CD4-positive, CD25-positive, alpha-beta regulatory T cell (primary cell): ENCODE data around the gene CBX6. TPM values are rescaled to one million over a fixed set of nuclear protein-coding genes. Genes with fewer than 3 reads are reported as not detected.

Source experiments
- ATAC-seq, 2 donors: fragments of 150-1000 bp; cut with Tn5 transposase; one replicate each; pipeline ENCODE4 v1.10.0; 2021; ENCODE audit warnings: low read depth in 2 of 2, moderate number of reproducible peaks in 2 of 2, moderate library complexity in 1 of 2
- DNase-seq, 3 donors: peaks; one replicate each; pipeline versions ENCODE4 v3.0.0 to v3.0.0-alpha.2; 2012 to 2022; ENCODE audit warnings: mixed read lengths in 1 of 3
- H3K27ac ChIP-seq: one replicate; pipeline ENCODE4 v1.7.0; 2013; ENCODE audit warnings: mild to moderate bottlenecking, low read length; ENCODE audit not compliant: insufficient read depth, poor library complexity, severe bottlenecking
- H3K27me3 ChIP-seq: one replicate; pipeline ENCODE4 v1.7.0; 2013; ENCODE audit warnings: low read length; ENCODE audit not compliant: control insufficient read depth, insufficient read depth
- H3K36me3 ChIP-seq: one replicate; pipeline ENCODE4 v1.7.0; 2013; ENCODE audit warnings: mild to moderate bottlenecking, low read length, moderate library complexity; ENCODE audit not compliant: control insufficient read depth, insufficient read depth
- H3K4me1 ChIP-seq: 2 replicates; pipeline ENCODE4 v1.7.0; 2013; ENCODE audit warnings: mild to moderate bottlenecking, low read length; ENCODE audit not compliant: insufficient read depth, control insufficient read depth, poor library complexity, severe bottlenecking
- H3K4me3 ChIP-seq: one replicate; pipeline ENCODE4 v1.7.0; 2013; ENCODE audit warnings: low read depth, mild to moderate bottlenecking, low read length, moderate library complexity
- H3K9me3 ChIP-seq, 2 experiments: 1 replicate in 1 of 2; 2 replicates in 1 of 2; pipeline ENCODE4 v1.7.0; 2013; ENCODE audit warnings: low read length in 2 of 2, mild to moderate bottlenecking in 1 of 2, moderate library complexity in 1 of 2; ENCODE audit not compliant: control insufficient read depth in 2 of 2
- H3K27ac Mint-ChIP-seq, 3 donors: one replicate each; pipeline ENCODE4 v1.8.0; 2020 to 2022; ENCODE audit warnings: mild to moderate bottlenecking in 3 of 3, mixed read lengths in 3 of 3, moderate library complexity in 2 of 3
- H3K27me3 Mint-ChIP-seq: one replicate; pipeline ENCODE4 v1.8.0; 2022; ENCODE audit warnings: mild to moderate bottlenecking, mixed read lengths
- H3K36me3 Mint-ChIP-seq: one replicate; pipeline ENCODE4 v1.8.0; 2020; ENCODE audit warnings: mixed read lengths
- H3K4me1 Mint-ChIP-seq, 4 donors: one replicate each; pipeline ENCODE4 v1.8.0; 2020 to 2022; ENCODE audit warnings: mixed read lengths in 4 of 4, mild to moderate bottlenecking in 1 of 4
- H3K4me3 Mint-ChIP-seq, 4 donors: one replicate each; pipeline ENCODE4 v1.8.0; 2020 to 2022; ENCODE audit warnings: mild to moderate bottlenecking in 4 of 4, mixed read lengths in 4 of 4, moderate library complexity in 3 of 4
- H3K9me3 Mint-ChIP-seq, 7 donors: one replicate each; pipeline ENCODE4 v1.8.0; 2020 to 2022; ENCODE audit warnings: mixed read lengths in 7 of 7, mild to moderate bottlenecking in 3 of 7, moderate library complexity in 2 of 7
- polyA plus RNA-seq, 4 donors: library from polyadenylated mRNA; unstranded; fragments of 300-500 nt; fragmentation: Illumina TruSeq; gene quantifications; one replicate each; pipeline ENCODE4 v1.2.3, GENCODE V29; 2021
- total RNA-seq: library from RNA; stranded (reverse); gene quantifications from one replicate; pipeline ENCODE4 v1.2.3, GENCODE V29; 2022

CBX6 gene
- total and polyA plus RNA-seq, 5 donors from 2014 or later: 4.1 to 47.2 (median 5.7) TPM

- Mint-ChIP-seq H3K4me3 (no peak overlapping the region), H3K27me3 (peaks cover 43% of the 10 kb centered on the region)
- no peaks in the 10 kb centered on the region for H3K36me3 ChIP-seq
Measured at GRCh38 chr22:38846412-38846811, 25.6 kb downstream of the CBX6 start.

GRCh38 chr22:38845004-38845740 lies 26.8 kb downstream of the CBX6 start:
- peaks cover 0 to 4% (median 0%) of the 10 kb centered on the region in 7 donors for H3K9me3 Mint-ChIP-seq
- Histone ChIP-seq H3K36me3 (no peaks in the 10 kb centered on the region), H3K4me1 (peaks cover 13% of the 10 kb centered on the region), H3K27me3 (peaks cover 12% of the 10 kb centered on the region), H3K9me3 (no peaks in the 10 kb centered on the region), H3K4me3 (no peak overlapping the region), H3K27ac (no peak overlapping the region)
- peaks cover 0 to 28% (median 3%) of the 10 kb centered on the region in 4 donors for H3K4me1 Mint-ChIP-seq
- ATAC-seq (no peak), DNase-seq (no peak)
- H3K4me3 Mint-ChIP-seq: peak overlapping the region in 3 of 4 donors; percentile 70 to 87 (median 81)
- H3K27ac Mint-ChIP-seq: no peak overlapping the region
- peaks cover 1% of the 10 kb centered on the region for H3K36me3 Mint-ChIP-seq
- peaks cover 53% of the 10 kb centered on the region for H3K27me3 Mint-ChIP-seq

More at GRCh38 chr22:38846412-38846811, 25.6 kb downstream of the CBX6 start:
- Histone ChIP-seq H3K4me1 (peaks cover 13% of the 10 kb centered on the region), H3K4me3 (no peak overlapping the region), H3K27me3 (peaks cover 10% of the 10 kb centered on the region), H3K9me3 (no peaks in the 10 kb centered on the region), H3K27ac (no peak overlapping the region)
- Mint-ChIP-seq H3K9me3 (peaks cover 0 to 4% (median 0%) of the 10 kb centered on the region in 7 donors), H3K4me1 (peaks cover 0 to 18% (median 3%) of the 10 kb centered on the region in 4 donors), H3K27ac (no peak overlapping the region), H3K36me3 (no peaks in the 10 kb centered on the region)
- DNase-seq (no peak), ATAC-seq (no peak)

- ATAC-seq: no peak
- H3K4me1 Mint-ChIP-seq: peaks cover 0 to 35% (median 5%) of the 10 kb centered on the region in 4 donors
- peaks cover 12% of the 10 kb centered on the region for H3K27me3 ChIP-seq
- peaks cover 53% of the 10 kb centered on the region for H3K27me3 Mint-ChIP-seq
- no peak overlapping the region for H3K4me3 ChIP-seq
- no peaks in the 10 kb centered on the region for H3K9me3 ChIP-seq
- H3K36me3 ChIP-seq: no peaks in the 10 kb centered on the region
- peak overlapping the region in 2 of 3 donors; percentile 71 to 78 for H3K27ac Mint-ChIP-seq
- peaks cover 7% of the 10 kb centered on the region for H3K36me3 Mint-ChIP-seq
- peaks cover 0 to 4% (median 0%) of the 10 kb centered on the region in 7 donors for H3K9me3 Mint-ChIP-seq
- peak overlapping the region in 3 of 4 donors; percentile 57 to 81 (median 67) for H3K4me3 Mint-ChIP-seq
- no peak for DNase-seq
- peaks cover 13% of the 10 kb centered on the region for H3K4me1 ChIP-seq
- no peak overlapping the region for H3K27ac ChIP-seq
Measured at GRCh38 chr22:38844315-38845003, 27.6 kb downstream of the CBX6 start.

- Histone ChIP-seq H3K9me3 (no peaks in the 10 kb centered on the region), H3K36me3 (no peaks in the 10 kb centered on the region), H3K4me1 (peaks cover 13% of the 10 kb centered on the region), H3K27ac (no peak within 1 kb of the TSS), H3K4me3 (peak within 1 kb of the TSS; percentile 50), H3K27me3 (peaks cover 12% of the 10 kb centered on the region)
- H3K4me3 Mint-ChIP-seq: peak within 1 kb of the TSS; percentile 57 to 85 (median 80)
- peak; percentile 35 to 36 for ATAC-seq
- H3K4me1 Mint-ChIP-seq: peaks cover 0 to 35% (median 5%) of the 10 kb centered on the region in 4 donors
- peaks cover 47% of the 10 kb centered on the region for H3K27me3 Mint-ChIP-seq
- peaks cover 0 to 4% (median 0%) of the 10 kb centered on the region in 7 donors for H3K9me3 Mint-ChIP-seq
- H3K36me3 Mint-ChIP-seq: peaks cover 7% of the 10 kb centered on the region
- peak; percentile 12 to 37 (median 16) for DNase-seq
- peak within 1 kb of the TSS in 2 of 3 donors; percentile 71 to 78 for H3K27ac Mint-ChIP-seq
Measured at GRCh38 chr22:38843657-38844314, 28.2 kb downstream of the CBX6 start, which contains the start of gene NPTXR. TSS of gene NPTXR (minus strand) at chr22:38844028.

GRCh38 chr22:38843201-38843656 lies 28.8 kb downstream of the CBX6 start:
- Mint-ChIP-seq H3K36me3 (peaks cover 7% of the 10 kb centered on the region), H3K4me1 (peaks cover 0 to 35% (median 5%) of the 10 kb centered on the region in 4 donors), H3K9me3 (peaks cover 0 to 4% (median 0%) of the 10 kb centered on the region in 7 donors), H3K4me3 (peak overlapping the region in 1 of 4 donors; percentile 78), H3K27ac (no peak overlapping the region), H3K27me3 (peaks cover 47% of the 10 kb centered on the region)
- Histone ChIP-seq H3K27ac (no peak overlapping the region), H3K4me3 (no peak overlapping the region), H3K9me3 (no peaks in the 10 kb centered on the region), H3K36me3 (no peaks in the 10 kb centered on the region), H3K4me1 (peaks cover 13% of the 10 kb centered on the region), H3K27me3 (peaks cover 12% of the 10 kb centered on the region)
- peak; percentile 82 to 84 for ATAC-seq
- DNase-seq: peak; percentile 30 to 74 (median 58)

DNA sequence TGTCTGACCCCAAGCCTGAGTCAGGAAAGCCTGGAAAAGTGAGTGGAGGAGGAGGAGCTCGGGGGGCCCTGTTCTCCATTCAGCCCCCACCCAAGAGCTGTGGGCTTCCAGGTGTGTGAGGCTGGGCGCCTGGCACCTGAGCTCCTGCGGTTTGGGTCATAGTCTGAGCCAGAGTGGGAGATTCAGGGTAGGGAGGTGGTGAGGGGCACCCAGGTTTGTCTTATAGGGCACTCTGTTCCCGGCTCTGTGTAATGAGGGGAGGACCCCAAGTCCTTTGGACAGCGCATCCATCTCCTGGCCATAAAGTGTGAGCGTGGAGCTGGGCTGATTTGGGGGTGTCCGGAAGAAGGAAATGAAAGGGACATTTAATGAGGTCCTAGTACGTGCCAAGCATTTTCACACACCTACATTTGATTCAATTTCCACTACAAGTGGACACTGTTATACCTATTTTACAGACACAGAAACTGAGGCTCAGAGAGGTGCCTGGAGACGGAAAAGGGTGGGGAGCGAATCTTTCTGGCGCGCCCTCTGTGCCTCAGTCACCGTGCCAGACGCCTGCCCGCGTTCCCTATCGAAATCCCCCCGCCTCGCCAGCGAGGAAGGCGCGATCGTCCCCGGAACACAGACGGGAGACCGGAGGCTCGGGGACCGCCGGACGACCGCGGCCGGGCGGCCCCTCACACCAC lies 29.4 kb downstream of the CBX6 start:
- peak overlapping the region; percentile 49 to 85 (median 80) for H3K4me3 Mint-ChIP-seq
- peaks cover 7% of the 10 kb centered on the region for H3K36me3 Mint-ChIP-seq
- no peak for DNase-seq
- H3K27ac Mint-ChIP-seq: peak overlapping the region in 2 of 3 donors; percentile 26 to 74
- peak overlapping the region; percentile 50 for H3K4me3 ChIP-seq
- no peak for ATAC-seq
- peaks cover 0 to 4% (median 0%) of the 10 kb centered on the region in 7 donors for H3K9me3 Mint-ChIP-seq
- peaks cover 47% of the 10 kb centered on the region for H3K27me3 Mint-ChIP-seq
- no peak overlapping the region for H3K27ac ChIP-seq
- H3K36me3 ChIP-seq: no peaks in the 10 kb centered on the region
- peaks cover 0 to 35% (median 5%) of the 10 kb centered on the region in 4 donors for H3K4me1 Mint-ChIP-seq
- H3K27me3 ChIP-seq: peaks cover 12% of the 10 kb centered on the region
- peaks cover 13% of the 10 kb centered on the region for H3K4me1 ChIP-seq
- no peaks in the 10 kb centered on the region for H3K9me3 ChIP-seq

GRCh38 chr22:38841635-38842034 lies 30.4 kb downstream of the CBX6 start:
- ATAC-seq: no peak
- Histone ChIP-seq H3K27me3 (peaks cover 12% of the 10 kb centered on the region), H3K4me1 (peaks cover 13% of the 10 kb centered on the region), H3K4me3 (no peak overlapping the region), H3K27ac (no peak overlapping the region), H3K36me3 (no peaks in the 10 kb centered on the region), H3K9me3 (no peaks in the 10 kb centered on the region)
- peak overlapping the region; percentile 37 to 83 (median 46) for H3K4me3 Mint-ChIP-seq
- H3K27me3 Mint-ChIP-seq: peaks cover 45% of the 10 kb centered on the region
- peaks cover 7% of the 10 kb centered on the region for H3K36me3 Mint-ChIP-seq
- H3K27ac Mint-ChIP-seq: no peak overlapping the region
- H3K9me3 Mint-ChIP-seq: peaks cover 0 to 4% (median 0%) of the 10 kb centered on the region in 7 donors
- H3K4me1 Mint-ChIP-seq: peaks cover 0 to 35% (median 5%) of the 10 kb centered on the region in 4 donors
- DNase-seq: no peak
